GM19397 (cell line): ENCODE data around the gene ACTR1B.
A peak's percentile ranks its signal among the peaks of the same experiment; 100 is the strongest.
"Not testable (repeated sequence)": the region's sequence is repeated elsewhere in the genome, so short reads cannot be mapped to it uniquely, and the experiment has no call there.

Source experiments
- ATAC-seq: cut with Tn5 transposase; IDR thresholded peaks from one replicate; pipeline ENCODE4 v1.9.1; 2021; ENCODE audit warnings: mild to moderate bottlenecking, moderate library complexity; ENCODE audit not compliant: unreplicated experiment

The ACTR1B gene

GRCh38 chr2:97663962-97664635 lies at the start of gene ACTR1B:
ACTR1B (minus strand) TSS chr2:97664044; CDS start chr2:97663890, 154 bp downstream.
- ATAC-seq = peak; percentile 86

- no peak for ATAC-seq
Observed at GRCh38 chr2:97712693-97713295, 49.0 kb upstream of the ACTR1B start.

GRCh38 chr2:97712175-97712574 lies 48.3 kb upstream of the ACTR1B start:
- not testable (repeated sequence) for ATAC-seq

- ATAC-seq = no peak
Observed at GRCh38 chr2:97711394-97711711, 47.5 kb upstream of the ACTR1B start.

GRCh38 chr2:97708608-97709007 lies 44.8 kb upstream of the ACTR1B start:
- no peak for ATAC-seq

- no peak for ATAC-seq
Observed at GRCh38 chr2:97708048-97708380, 44.2 kb upstream of the ACTR1B start.

GRCh38 chr2:97707362-97708047 lies 43.7 kb upstream of the ACTR1B start:
- no peak for ATAC-seq

DNA sequence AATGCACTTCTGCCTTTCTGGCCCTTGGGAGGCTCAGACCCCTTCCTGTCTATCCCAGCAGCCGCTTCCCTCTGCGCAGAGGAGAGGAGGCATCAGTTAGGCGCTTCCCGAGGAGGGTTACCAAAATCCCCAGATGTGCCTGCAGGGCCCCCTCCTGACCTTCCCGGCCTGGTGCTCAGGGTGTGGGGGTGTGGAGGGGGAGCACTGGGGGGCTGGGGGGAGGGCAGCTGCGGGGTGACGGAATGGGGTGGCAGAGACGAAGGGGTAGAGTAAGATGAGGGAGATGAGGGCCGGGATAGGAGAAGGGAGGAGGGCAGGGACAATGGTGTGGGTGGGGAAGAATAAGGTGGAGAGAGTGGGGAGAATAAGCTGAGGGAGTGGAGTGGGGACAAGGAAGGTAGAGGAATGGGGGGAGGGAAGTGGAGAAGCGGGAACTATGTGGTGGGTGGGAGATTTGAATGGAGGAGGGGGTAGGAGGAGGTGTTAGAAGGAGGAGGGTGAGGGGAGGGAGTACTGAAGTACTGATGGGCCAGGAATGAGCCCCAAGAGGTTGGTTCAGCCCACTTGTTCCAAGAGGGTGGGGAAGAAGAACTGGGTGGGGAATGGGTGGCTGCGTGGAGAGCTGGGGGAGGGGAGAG lies 43.0 kb upstream of the ACTR1B start:
- ATAC-seq = no peak

DNA sequence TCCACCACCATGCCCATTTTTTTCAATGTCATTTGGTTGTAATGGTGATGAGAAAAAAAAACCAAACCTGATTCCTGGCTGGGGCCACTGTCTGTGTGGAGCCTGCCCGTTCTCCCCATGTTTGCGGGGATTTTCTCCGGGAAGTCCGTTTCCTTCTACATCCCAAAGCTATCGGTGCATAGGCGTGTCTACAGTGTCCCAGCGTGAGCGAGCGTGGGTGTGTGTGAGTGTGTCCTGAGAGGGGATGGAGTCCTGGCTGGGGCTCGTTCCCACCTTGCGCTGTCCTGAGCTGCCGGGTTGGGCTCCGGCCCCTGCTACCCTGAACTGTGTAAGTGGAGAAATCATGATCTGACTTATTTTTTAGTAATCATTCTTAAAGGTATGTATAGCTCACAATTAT lies 42.3 kb upstream of the ACTR1B start:
- ATAC-seq = no peak

GRCh38 chr2:97704989-97705388 lies 41.1 kb upstream of the ACTR1B start:
- no peak for ATAC-seq

DNA sequence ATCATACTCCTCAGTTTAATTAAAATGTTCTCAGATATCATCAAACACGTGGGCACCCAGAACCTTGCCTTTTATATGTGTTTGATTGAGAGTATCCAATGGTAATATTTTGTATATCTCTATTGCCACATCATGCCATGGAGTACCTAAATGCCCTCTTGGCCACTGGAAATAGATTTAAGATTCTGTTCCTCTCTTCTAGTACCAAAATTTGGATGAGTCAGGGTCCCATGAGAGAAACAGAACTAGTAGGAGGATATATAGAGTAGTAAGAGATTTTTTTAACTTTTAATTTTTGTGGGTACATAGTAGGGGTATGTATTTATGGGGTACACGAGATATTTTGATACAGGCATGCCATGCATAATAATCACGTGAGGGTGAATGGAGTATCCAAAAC lies 39.9 kb upstream of the ACTR1B start:
- no peak for ATAC-seq

GRCh38 chr2:97702731-97703470 lies 39.1 kb upstream of the ACTR1B start:
- no peak for ATAC-seq

DNA sequence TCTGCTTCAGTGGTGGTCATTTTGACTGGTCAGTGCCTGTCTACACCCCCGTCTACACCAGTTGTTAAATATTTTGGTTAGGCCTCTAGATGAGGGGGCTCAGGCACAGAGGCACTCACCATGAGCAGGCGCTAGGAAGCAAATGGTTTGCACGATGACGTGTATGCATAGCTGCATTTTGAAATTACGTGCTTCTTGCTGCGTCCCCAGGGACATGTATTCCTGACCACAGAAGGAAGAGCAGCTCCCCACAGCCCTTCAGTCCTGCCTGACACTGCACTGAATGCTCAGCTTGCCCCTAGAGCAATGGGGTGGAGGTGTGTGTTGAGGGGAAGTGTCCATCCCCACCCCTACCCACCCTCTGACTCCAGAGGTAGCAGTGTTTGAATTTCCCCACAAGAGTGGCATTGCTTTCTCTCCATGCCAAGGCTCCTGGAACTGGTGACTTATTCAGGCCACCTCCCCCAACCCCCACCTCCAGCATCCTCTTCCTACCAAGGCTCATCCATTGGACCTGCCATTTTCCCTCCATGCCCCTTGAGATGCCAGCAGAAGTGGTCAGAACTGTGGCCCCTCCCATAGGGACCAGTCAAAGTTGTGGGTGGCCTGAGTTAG lies 38.1 kb upstream of the ACTR1B start:
- ATAC-seq = no peak

- ATAC-seq = no peak
Observed at GRCh38 chr2:97701186-97701585, 37.3 kb upstream of the ACTR1B start.

GRCh38 chr2:97699765-97700444 lies 36.1 kb upstream of the ACTR1B start:
- no peak for ATAC-seq

DNA sequence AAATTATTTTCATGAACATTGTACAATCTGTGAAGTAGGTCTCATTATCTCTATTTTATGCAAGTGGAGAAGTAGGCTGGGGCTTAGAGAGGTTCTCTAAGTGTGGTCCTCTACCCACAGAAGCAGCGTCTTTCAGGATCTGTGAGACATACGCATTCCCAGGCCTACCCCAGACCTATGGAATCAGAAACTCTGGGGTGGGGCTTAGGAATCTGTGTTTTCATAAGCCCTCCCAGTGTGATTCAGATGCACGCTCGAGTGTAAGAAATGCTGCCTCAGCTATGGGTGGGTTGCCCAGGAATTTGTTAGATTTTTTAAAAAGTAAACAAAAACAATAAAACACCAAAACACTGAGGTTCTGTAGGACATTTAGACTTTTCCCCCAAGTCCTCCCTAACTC lies 34.7 kb upstream of the ACTR1B start:
- ATAC-seq = no peak

DNA sequence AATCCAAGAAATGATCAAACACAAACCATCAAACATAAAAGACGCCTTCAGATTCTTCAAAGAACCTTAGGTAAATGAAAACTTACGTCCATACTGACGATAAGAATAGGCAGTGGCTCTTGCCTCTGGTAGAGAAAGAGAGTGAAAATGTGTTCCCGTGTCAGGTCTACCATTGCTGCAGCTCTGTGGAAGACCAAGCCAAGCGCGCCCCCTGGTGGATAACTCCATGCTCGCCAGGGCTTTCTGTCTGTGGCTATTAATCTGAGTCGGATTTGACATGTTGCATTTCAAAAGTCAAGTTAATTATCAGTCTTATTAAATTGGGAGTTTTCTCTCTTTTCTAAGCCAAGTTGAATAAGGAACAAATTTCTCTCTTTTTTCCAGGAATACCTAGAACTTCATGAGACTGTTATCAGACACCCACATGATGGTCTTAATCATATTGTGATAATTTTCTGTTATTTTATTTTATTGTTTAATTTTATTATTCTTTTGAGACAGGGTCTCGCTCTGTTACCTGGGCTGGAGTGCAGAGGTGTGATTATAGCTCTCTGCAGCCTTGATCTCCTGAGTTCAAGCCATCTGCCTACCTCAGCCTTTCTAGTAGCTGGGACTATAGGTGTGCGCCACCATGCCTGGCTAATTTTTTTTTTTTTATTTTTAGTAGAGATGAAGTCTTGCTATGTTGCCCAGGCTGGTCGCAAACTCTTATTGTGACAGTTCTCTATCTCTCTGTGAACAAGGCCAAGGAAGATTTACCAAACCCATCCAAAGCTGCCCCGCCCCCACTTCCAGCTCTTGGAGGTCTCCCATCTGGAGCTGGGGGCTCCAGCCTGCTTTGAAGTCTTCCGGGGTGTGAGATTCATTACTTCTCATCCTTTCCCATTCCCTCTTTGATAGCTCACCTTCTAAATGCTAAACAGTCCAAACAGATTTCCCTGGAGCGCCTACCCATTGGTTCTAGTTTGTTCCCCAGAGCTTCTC lies 33.7 kb upstream of the ACTR1B start:
- no peak for ATAC-seq

GRCh38 chr2:97695744-97696143 lies 31.9 kb upstream of the ACTR1B start:
- ATAC-seq = no peak

- ATAC-seq = no peak
Observed at GRCh38 chr2:97693476-97693875, 29.6 kb upstream of the ACTR1B start.
